ENCODE measurements around the gene ATXN1.
A peak's percentile ranks its signal among the peaks of the same experiment; 100 is the strongest.

The ATXN1 gene

DNA sequence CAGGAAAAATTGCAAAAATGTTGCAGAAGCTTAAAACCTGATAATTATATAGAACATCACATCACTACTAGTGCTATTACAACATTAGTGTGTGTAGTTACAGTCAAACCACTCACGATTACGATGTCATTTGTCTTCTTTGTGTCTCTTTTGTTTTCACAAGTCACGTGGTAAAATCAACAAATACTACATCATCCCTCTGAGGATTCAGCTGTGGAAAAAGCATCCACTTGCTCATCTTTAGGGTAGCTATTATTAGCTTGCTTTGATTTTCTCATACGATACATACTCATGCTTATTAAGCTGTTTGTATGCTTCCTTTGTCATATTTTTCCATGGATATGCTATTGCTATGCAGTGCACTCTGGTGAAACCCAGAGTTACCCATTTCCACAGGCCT lies 22.2 kb upstream of the ATXN1 start:
- no peak for DNase-seq (ENCODE audit: low spot score)

DNA sequence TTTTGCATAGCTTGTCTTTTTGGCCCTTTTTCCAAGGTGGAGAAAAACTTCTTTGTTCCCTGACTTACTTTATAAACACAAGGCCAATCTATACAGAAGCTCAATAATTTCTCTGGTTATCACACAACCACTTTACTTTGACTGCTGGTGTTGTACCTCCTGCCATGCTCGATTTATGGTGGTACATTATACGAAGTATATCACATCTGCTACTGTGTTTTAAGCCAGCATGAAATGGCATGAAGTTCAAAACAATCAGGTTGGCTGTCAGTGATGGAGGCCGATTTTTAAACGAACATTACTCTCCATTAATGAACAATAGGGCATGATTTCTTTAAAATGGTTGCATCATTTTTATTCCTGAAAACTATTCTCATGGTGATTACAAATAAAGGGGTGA lies 21.0 kb upstream of the ATXN1 start:
- DNase-seq (ENCODE audit: low spot score), result no peak

DNA sequence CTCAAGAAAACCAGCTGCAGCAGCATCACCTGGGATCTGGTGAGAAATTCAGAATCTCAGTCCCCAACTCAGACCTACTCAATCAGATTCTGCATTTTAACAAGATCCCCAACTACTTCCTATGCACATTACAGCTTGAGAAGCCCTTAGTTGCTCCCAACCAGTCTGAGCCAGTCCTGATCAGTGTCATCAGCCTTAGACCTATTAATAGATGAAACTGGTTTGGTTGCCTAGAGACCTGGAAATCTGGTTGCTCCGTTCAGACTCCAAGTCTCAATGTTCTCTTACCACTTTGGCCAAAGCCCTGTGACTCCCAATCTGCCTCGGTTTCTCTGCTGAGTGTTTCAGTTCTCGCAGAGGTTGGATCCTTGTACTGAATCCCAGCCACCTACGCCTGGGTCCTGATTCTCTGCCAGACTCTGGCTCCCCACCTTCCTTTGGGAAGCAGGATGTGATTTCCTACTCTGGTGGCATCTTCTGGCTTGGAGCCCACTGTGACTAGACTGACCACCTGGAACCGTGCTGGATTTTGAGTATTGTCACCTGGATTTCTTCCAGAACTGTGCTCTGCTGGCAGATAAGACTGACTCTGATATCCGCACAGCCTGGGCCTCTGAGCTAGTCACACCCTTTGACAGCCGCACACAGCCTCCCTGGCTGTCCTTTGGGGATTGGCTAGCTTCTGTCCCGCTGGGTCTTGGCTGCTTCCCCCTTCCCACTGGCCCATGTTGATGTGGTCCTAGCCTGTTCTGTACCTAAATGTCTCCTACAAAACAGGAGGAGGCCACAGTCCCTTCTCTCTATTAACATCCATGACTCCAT lies 20.3 kb upstream of the ATXN1 start:
- no peak for DNase-seq (ENCODE audit: low spot score)

DNA sequence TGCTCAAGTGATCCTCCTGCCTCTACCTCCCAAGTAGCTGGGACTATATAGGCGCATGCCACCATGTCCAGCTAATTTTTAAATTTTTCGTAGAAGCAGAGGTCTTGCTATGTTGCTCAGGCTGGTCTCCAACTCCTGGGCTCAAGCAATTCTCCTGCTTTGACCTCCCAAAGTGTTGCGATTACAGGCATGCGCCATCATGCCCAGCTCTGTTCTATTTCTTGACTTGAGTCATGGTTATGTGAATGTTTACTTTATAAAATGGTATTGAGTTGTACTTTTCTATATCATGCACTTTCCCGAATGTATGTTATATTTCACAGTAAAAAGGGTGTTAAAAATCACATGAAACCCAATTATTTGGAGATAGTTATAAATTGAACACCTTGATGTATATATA lies 17.3 kb upstream of the ATXN1 start:
- DNase-seq (ENCODE audit: low spot score), result no peak

DNA sequence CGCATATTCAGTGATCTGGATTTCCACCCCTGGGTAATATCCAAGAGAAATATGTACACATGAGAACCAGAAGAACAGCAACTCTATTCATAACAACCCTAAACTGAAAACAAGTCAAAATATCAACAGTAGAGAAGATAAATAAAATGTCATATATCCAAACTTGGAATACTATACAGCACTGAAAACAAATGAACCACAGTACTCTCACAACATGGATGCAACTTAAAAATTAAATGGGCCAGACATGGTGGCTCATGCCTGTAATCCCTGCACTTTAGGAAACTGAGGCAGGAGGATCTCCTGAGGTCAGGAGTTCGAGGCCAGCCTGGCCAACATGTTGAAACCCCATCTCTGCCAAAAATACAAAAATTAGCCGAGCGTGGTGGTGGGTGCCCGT lies 16.5 kb upstream of the ATXN1 start:
- DNase-seq (ENCODE audit: low spot score), result no peak

DNA sequence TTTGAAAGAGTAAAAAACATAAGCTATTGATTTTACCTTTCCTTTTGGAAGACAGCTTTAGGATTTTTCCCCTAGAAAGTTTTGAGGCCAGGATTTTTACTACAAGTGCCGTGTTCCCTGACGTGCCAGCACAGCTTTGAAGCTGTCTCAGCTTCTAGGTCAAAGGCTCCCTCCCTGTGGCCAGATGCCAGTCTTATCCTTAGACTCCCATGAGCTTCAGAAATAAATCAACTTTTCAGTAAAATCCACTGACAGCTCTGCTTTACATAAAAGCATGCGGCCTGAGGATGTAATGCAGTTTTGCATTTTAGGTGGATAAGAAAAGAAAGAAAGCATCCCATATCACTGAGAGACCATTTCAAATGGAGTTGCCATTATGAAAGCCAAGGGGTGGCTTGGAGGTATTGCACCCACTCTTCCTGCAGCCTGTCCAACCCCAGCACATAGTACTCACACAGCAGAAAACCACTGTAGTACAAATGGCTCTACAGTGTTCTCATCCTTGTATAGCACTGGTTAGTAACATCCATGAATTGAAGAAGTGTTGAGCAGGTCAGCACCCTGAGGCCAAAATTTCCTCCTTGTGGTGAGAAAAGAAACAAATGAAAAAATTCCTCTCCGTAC lies 15.2 kb upstream of the ATXN1 start:
- DNase-seq (ENCODE audit: low spot score), result no peak

DNA sequence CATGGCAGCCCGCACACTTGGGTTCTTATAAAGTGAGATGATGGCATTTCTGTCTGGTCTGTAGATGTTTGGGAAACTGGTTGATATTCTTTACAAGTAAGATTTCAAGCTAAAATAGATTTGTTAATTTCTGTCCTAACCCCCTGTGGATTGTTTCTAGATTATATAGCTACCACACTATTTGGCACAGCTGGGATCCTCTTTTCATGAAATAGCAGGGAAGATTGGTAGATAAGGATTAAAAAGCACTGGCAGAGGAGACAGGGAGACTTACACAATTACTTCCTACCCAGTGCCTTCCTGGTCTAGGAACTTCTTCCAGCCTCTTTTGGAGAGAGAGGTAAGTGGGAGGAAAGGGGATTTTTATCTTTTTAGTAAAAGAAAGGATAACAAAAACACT lies 13.2 kb upstream of the ATXN1 start:
- no peak for DNase-seq (ENCODE audit: low spot score)

DNA sequence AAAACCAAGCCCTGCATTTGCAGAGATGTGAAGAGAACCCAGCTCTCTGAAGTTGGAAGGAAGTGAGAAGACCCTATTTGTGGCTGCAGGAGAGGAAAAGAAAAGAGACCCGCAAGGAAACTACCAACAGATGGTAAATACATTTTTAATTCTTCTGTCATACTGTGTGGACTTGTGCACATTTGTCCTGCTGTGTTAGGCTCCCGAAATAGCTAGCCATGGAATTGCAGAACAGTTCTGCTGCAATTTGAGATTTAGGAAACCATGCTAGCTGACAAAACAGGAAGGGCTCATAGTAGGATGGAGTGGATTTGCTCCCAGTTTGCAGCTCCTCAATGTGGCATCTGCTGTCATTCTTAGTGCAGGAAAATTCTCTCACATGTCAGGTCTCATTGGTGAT lies 12.1 kb upstream of the ATXN1 start:
- DNase-seq (ENCODE audit: low spot score), result no peak

DNA sequence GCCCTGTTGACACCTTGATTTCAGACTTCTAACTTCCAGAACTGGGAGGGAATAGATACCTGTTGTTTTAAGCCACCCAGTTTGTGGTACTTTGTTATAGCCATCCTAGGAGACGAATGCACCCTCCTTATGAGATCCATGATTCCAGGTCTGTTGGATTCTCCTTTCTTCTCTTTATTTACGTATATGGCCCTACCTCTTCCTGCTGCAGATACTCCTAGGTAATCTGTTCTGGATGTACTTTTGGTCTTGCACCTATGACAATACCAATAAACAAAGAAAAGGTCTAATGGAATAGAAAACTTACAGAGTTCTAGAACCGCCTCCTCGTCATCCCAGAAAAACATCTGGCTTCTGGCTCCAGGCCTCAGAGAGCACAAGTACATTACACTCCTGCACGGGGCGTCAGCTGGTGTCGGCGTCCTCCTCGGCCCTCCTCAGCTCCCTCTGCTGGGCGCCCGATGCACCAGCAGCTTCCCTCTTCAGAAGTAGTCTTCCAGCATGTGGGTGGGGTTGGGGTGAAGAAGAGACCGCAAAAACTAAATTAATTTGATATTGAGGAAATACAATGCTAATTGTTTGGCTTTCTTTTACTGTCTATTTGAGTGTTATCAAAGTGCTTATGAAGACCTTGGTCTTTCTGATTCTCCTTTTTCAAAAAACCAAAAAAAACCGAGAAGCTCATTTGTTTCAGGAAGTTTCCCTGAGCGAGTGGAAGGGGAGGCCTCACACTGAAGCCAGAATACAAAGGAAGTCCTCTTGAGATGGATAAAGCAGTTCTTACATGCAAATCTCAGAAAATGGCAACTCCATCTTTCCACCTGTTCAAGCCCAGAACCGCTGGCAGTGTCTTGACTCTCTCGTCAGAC lies 9.7 kb upstream of the ATXN1 start:
- peak; percentile 77 for DNase-seq (ENCODE audit: low spot score)

DNA sequence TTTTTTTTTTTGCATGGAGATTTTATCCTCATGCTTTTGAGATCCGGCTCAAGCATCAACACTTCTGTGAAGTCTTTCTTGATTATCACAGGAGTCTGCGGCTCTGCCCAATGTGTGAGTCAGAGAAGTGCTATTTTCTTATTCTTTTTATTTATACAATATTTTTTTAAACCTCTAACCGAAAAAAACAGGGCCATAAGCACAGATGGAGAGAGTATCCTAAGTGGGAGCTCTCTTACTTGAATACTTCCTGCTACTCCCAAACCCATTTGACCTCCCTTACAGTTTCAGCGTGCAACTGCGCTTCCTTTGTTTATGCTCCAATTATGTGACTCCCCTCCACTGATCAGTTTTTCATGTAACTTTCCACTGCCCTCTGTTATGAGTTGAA lies 8.7 kb upstream of the ATXN1 start:
- DNase-seq (ENCODE audit: low spot score), result no peak

DNA sequence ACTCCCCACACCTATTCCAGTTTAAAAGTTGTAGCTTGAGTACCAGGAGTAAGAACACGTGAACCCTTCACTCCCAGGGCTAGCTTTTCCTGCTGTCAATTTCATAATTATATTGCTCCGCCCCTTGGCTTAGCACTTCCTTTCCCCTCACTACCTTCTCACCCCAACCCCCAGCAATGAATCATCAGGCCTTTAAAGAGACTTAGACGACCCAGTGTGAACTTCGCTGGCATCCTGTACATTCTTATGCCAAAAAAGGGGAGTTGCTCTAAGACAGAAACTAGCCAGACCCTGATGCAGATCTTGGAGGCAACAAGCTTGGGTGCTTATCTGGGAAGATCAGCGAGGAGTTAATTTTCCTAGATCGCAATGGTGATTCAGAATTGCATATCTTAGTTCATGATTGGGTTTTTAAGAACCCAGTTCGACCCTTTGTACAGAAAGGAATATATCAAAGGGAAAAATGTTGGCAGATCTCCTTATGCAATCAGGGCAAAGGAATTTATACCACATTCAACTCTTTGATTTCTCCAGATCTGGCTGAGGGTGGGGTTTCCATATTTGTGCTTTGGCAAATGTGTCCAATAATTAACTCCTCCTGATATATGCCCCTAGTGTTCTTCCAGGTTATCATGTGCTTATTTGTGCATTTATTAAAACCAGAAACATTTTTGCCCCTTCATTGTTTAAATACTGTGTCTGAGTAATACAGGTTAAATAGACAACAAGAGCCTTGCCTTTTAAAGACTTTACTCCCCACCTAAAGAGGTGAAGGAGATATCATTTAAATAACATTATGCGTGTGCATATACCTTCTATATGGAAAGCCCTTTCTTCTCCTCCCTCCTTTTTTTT lies 8.1 kb upstream of the ATXN1 start:
- peak; percentile 30 for DNase-seq (ENCODE audit: low spot score)

DNA sequence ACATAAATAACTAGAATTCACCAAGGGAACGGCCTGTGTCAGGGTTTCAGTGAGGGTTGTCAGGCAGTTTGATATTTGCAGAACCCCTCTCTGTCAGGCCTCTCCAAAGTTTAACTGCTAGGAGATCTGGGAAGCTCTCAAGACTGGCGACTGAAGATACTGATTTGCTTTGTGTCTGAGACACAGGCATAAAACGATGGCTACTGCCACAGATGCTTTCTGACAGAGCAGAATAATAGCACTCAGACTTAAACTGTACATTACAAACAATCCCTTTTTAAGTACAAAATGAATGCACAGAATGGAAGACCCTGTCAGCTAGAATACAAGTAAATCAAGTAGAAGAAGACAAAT lies 7.2 kb upstream of the ATXN1 start:
- DNase-seq (ENCODE audit: low spot score), result no peak

DNA sequence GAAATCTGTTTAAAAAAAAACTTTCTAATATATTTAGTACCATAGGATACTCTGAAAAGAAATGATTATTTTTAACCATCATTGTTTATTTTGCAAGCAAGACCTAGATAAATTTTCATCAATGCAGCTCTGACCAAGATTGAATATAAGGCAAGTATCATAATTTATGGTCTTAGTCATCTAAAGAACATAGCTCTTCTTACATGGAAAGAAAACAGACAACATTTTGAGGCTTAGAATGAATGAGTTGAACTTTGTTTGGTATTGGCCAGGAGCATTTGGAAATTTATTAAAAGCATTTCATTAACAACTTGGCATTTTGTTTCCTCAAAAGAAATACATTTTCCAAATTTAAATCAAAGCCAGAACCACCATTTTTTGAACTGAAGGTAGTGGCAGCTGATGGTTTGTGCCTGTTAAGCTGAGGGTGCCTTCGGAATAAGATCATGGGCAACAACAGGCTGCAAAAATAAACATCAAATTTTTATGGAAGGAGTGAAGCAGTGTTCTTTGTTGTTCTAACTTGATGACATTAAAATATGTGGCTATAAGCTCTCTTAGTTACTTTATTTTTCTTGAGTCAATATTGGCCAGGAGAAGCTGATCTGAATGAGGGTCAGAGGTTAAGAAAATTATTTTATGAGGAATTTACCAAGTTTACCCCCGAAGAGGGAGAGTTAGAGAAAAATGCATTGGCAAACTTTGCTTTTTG lies 6.7 kb upstream of the ATXN1 start:
- DNase-seq (ENCODE audit: low spot score), result no peak

DNA sequence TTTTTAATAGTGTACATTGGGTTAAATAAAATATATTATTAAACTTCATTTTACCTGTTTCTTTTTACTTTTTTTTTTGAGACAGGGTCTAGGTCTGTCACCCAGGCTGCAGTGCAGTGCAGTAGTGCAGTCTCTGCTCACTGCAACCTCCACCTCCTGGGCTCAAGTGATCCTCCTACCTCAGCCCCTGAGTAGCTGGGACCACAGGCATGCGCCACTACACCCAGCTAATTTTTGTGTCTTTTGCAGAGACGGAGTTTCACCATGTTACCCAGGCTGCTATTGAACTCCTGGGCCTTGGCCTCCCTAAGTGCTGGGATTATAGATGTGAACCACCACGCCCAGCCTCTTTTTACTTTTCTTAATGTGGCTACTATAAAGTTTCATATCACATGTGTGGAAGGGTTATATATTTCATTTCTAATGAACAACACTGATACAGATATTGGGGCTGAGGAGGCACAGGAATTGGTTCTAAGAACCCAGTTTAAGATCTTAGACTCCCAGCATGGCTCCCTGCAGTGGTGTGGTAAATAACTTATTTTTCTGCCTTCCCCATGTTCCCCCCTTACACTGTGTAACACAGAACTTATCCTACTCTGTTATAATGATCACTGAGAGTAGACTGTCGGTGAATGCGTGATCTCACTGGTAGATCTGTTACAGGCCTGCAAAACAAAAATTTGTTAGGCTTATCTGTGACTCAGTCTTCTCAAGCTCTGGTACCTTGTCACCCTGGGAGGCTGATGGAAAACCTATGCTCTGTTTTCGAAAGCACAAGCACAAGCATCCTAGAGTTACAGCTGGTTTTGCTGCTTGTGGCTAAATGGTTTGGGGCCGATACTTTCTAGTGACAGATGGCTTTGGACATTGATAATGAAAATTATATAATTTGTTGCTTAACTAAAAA lies 5.8 kb upstream of the ATXN1 start:
- no peak for DNase-seq (ENCODE audit: low spot score)

DNA sequence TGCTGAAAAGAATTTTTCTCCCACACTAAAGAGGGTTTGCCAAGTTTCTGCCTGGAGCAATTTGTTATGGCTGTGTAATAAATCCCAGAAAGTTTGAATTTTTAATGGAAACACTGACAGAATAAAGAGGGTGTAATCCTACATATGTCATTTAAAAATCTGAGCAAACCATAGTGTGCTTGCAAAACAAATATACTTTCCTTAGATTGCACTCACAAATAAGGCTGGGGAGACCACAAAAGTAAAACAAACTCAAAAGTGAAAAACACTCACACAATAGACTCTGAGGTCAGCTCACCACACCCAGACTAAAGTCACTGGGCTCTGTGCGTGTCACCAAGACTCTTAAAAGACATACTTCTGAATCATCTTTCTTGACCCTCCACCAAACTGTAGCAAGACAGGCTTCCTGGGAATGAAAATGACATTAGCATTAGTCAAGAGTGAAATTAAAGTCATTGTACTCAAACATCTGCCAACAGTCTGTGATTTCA lies 4.8 kb upstream of the ATXN1 start:
- peak; percentile 52 for DNase-seq (ENCODE audit: low spot score)

DNA sequence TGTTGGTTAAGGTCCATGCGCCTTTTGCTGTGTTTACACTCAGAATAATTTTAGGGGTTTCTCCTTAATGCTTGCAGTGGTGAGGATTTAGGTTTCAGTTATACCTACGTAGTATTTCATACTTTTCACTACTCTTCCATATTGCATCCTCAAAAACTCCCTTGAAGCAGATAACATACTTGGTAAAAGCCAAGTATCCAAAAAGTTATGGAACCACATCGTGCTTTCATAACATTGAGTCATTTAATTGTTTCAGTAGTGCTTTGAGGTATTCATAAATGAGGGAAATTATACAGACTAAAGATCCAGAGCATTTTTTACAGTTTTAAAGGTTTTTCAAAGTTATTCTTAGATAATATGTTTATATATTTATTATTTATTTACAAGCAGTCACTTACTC lies 4.0 kb upstream of the ATXN1 start:
- no peak for DNase-seq (ENCODE audit: low spot score)

DNA sequence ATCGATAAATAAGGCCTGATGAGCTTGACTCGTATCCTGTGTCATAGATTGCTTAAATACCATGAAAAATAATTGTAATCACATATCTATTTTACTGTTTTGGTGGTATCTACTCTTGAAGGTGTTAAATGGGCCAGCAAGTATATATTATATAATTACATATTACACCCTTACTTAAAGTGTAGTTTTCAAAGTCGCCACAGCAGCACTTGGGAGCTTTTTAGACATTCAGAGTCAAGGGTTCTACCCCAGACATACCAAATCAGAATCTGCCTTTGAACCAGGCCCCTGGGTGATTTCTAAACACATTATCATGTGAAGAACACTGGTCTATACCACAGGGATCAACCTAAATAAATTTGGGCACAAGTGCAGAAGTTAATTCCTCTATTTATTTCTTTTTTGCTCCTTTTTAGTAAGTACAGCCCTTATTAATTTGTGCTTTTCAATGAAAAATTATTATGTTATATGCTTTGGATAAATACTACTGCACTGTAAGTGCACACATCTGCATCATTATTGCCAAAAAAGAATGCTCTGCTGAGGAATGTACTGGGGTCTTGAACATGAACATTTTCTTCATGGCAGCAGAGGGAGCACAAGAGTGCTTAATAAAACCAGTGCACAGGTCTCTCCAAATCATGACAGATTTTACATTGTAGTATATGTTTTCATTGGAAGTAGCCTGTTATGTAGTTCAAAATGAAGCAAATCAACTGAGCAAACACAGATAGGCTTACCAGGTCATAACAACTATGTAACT lies 3.1 kb upstream of the ATXN1 start:
- peak; percentile 39 for DNase-seq (ENCODE audit: low spot score)

DNA sequence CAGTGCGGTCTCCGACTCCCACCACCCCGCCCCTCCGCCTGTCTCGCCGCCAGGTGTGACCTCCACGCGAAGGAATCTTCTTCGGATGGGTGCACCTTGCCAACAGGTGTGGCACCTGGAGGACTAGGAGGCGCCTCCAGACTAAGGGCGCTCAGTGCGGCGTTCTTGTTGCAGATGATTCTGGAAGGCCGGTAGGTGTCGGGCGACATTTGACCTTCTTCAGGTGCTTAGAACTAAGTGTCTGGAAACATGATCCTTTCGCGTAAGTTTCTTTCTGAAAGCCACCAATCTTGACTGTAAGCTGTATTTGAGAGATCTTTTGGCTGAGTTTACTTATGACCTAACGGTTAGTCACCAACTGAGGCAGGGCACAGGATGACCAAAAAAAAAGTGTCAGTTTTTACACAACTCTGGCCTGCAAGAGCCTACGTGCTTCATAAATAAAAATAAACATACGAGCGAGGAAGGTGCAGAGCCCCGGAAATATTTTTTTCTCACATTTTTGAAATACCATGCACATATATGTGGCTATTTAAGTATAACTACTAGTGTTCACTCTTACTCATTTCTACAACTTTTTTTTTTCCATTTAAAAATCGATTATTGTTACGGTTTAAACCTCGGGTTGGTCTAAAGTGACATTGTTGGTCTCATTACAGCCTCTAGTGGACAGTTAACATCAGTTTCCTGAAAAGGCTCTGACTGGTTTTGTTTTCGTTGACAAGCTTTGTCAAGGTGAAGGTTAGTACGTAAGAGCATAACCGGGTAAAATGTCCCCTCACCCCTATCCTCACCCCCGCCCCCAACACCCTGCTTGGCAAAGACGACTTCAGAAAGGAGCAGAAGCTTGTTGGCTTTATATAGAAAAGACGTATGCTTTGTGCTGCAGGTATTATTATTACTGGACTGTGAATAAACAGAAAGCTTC lies 1.6 kb upstream of the ATXN1 start:
- DNase-seq (ENCODE audit: low spot score), result peak; percentile 87

DNA sequence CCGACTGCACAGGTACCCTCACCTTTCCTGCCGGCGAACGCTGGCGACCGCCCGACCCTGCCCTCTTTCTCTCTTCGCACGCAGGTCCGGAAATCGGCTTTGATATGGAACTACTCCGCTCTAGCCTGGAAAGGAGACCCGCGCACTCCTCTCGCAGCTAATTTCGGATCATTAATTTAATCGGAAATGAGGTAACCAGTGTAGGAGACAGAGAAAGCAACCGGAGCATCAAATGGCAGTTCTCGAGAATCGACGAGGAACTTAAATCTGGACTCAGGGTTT lies 949 bp upstream of the ATXN1 start:
- DNase-seq (ENCODE audit: low spot score), result no peak

All from RKO (cell line).